HG02870 (cell line): ENCODE data around the gene ST3GAL5.
"Not testable (repeated sequence)": the region's sequence is repeated elsewhere in the genome, so short reads cannot be mapped to it uniquely, and the experiment has no call there.

Experiments
- ATAC-seq: cut with Tn5 transposase; IDR thresholded peaks from one replicate; pipeline ENCODE4 v1.9.1; 2021; ENCODE audit warnings: mild to moderate bottlenecking, moderate library complexity; ENCODE audit not compliant: unreplicated experiment

The ST3GAL5 gene

DNA sequence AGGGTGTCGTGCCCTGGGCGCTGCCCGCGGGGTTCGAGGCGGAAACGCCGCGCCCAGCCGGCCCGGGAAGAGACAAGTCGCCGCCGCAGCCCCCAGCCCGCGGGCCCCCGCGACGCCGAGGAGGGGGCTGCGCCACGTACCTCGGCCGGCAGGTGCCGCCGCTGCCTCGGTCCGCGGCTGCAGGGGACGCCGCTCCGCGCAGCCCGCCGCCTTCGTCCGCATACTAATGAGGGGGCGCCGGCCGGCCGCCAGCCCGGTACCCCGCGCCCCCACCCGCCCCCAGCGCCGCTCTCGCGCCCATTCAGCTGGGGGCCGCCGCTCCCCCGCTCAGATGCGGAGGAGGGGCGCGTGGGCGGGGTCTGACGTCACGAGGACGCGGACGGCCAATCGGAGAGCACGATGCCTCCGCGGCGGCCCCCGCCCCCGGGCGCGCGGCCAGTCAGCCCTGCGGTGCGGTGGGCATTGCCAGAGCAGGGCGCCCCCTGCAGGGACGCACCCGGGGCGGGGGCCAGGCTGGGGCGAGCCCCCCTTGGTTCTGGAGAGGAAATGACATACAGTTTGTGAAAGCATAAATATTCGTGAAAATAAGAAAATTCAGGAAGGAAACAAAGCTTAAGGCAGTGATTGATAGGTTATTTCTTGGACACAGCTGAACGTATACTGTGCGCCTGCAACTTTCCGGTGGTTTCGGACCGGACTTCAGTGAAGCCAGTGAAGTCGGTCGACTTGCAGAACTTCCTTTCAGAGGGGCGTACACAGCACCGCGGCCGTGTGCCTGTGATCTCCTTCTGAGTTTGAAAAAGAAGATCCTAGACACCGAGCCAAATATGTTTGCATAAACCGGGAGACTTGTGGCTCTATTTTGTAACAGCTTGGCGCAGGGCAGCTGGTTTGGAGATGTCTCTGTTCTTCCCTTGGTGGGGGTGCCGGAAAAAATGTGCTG lies at the start of gene ST3GAL5:
Gene ST3GAL5 (minus strand): TSS at position 307 of the 943 bp plus-strand sequence. CDS start 85 bp downstream, at position 222.
- ATAC-seq, result peak; percentile 71

GRCh38 chr2:85938456-85938855 lies 49.7 kb upstream of the ST3GAL5 start:
- ATAC-seq, result no peak

DNA sequence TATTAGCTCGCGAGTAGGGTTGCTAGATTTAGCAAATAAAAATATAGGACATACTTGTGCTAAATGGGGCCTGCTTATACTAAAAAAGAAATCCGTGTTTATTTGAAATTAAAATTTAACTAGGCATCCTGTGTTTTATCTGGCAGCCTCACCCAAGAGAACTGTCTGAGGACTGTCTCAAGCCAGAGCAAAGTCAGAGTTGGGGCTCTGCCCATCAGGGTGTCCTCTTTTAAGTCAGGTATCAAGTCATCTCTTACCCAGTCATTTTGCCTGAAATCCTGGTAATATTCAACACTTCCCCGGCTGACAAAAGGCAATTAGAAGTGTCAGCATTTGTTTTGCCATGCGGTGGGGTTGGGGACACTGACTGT lies 48.3 kb upstream of the ST3GAL5 start:
- no peak for ATAC-seq

DNA sequence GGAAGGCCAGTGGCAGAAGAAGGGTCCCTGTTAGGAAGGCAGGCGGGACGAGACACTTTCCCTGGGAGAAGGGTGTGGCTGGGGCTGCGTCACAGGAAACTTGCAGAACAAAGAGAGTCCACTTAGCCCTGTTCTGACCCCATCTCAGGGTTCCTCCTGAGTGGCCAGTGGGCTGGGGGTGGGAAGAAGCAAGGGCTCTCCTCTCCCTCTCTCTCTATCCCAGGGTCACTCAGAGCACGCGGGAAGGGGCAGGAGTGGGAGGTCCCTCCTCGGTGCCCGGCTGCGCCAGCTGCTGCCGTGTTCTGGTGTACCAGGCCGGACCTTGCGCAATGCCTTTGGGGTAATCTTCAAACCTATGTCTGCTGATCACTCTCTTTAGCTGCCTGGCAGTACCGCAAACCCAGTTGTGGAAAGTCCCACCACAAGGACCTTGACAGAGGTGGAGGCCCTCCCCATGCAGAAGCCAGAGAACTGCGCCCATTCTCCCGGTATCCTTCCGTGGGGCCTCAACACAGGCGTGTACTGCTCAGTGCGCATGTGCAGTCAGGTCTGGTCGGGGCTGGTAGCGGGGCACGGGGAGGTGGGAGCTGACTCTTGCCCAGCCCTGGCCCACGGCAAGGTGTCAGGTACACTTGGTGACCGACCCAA lies 47.8 kb upstream of the ST3GAL5 start:
- ATAC-seq, result no peak

GRCh38 chr2:85935746-85936208 lies 47.0 kb upstream of the ST3GAL5 start:
- ATAC-seq, result no peak

GRCh38 chr2:85935170-85935745 lies 46.5 kb upstream of the ST3GAL5 start:
- ATAC-seq, result no peak

- no peak for ATAC-seq
Observed at GRCh38 chr2:85933753-85934594, 45.2 kb upstream of the ST3GAL5 start.

DNA sequence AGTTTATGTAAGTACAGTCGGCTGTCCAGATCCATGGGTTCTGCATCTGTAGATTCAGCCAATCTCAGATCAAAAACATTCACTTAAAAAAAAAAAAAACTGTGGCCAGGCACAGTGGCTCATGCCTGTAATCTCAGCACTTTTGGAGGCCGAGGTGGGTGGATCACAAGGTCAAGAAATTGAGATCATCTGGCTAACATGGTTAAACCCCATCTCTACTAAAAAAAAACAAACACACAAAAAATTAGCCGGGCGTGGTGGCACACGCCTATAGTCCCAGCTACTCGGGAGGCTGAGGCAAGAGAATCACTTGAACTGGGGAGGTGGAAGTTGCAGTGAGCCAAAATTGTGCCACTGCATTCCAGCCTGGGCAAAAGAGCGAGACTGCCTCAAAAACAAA lies 42.4 kb upstream of the ST3GAL5 start:
- not testable (repeated sequence) for ATAC-seq

GRCh38 chr2:85930129-85931124 lies 41.6 kb upstream of the ST3GAL5 start:
- no peak for ATAC-seq

DNA sequence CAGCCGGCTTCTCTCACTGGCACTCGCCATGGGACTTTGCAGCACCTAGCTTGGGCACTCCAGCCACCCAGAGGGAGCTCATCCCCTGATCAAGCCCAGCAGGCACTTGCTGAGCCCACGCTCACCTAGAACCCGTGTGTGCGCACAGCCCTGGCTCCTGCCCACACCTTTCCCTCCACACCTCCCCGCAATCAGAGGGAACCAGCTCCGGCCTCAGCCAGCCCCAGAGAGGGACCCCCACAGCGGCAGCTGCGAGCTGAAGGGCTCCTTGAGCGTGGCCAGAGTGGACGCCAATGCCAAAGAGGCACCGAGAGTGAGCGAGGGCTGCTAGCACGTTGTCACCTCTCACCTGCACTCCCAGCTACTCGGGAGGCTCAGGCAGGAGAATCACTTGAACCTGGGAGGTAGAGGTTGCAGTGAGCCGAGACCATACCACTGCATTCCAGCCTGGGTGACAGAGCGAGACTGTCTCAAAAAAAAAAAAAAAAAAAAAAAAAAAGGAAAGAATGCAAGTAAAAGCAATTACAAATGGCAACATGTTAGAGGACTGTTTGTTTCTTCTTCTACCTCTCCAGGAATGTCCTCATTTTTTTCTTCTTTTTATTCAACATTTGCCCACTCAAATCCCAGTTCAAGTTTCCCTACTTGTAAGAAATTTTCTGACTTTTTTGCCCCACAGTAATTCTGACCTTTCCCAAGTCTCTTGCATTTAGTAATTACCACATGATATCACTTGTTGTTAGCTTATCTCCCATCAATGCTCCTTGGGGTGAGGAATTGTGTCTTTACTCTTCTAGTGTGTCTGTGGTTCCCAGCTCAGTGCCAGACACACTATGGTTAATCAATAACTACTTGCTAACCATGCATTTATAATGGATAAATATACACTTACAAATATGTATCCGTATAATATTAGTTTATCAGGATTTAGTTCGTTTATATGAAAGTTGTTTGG lies 40.6 kb upstream of the ST3GAL5 start:
- ATAC-seq, result no peak

GRCh38 chr2:85926931-85927661 lies 38.3 kb upstream of the ST3GAL5 start:
- no peak for ATAC-seq

DNA sequence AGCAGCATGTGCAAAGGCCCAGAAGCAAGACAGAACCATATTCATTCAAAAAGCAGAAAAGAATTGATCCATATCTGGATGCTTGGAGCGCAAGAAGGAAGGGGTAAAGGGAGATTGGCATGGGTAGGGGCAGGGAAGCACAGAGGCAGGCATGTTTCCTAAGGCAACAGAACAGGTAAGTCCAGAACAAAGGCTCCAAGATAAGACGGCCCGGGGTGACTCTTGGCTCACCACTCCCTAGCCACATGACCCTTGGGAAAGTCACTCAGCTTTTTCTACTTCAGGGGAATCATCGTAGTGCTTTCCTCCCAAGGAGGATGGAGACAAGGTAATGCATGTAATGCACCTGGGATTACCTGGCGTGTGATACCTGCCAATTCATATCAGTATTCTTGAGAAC lies 37.7 kb upstream of the ST3GAL5 start:
- ATAC-seq, result no peak

- no peak for ATAC-seq
Observed at GRCh38 chr2:85925216-85925671, 36.5 kb upstream of the ST3GAL5 start.

DNA sequence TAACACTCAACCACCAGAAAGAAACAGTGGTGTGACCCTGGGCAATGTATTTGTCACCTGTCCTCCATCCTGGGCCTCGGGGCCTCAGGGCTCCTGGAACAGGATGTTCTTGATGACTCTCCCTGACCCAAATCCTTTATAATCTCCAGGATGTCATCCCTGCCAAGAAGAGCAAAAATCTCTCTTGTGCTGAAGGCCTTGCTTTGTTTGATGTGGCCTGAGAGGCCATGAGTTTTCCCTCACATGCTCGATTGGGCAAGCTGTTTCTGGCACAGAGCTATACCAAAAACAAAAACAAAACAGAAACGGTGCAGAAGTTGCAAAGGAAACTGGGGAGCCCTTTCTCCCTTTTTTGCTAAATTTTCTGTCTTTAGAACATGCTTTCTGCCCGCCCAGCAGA lies 35.7 kb upstream of the ST3GAL5 start:
- ATAC-seq, result no peak

DNA sequence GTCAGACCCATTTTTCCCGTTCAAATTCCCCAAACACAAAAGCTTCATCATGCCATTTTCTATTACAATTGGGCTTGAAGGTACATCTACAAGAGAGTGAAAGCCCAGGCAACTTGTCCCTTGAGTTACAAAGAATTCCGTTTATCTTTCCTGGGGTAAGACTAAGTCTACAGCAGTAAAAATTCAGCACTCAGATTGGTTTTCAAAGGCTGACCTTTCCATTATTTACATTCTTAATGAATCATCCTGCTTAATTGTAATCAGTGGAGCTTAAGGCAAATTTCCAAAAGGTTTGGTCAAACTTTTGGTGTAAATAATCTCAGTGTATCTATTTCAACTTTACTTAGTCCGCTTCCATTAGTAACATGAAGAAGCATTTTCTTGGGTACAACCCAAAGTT lies 33.4 kb upstream of the ST3GAL5 start:
- no peak for ATAC-seq

GRCh38 chr2:85921659-85922058 lies 32.9 kb upstream of the ST3GAL5 start:
- no peak for ATAC-seq

DNA sequence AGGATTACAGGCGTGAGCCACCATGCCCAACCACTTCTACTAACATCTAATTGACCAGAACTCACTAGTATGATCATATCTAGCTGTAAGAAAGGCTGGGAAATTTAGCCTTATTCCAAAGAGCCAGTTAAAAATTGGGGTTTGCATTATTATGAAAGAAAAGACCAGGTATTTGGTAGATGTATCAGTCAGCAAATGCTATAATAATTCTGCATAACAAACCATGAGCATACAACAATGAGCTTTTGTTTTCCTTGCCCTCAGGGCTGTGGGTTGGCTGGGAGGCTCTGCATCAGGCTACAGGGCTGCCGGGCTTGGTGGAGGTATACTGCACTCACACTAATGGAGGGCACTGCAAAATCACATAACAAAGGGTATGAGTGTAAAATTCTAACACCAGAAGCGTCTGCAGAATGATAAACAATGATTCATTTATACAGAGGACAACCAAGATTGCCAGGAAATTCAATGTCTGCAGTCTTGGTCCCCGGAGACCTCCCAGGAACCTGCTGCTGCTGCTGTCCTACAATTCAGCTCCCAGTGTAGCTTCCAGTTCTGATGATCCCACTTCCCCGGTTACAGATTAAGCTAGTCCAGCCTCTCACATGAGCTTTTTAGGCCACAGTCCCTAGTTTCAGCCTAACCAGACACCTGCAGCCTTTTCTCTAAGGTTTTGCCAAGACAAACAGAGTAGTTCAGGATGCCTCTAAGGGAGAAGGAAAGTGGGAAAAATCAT lies 32.2 kb upstream of the ST3GAL5 start:
- no peak for ATAC-seq
